C4-2B (cell line): ENCODE data around the gene RPL26.

Experiments
- H3K27ac ChIP-seq: fragments of 450-650 bp; 2 replicates; pipeline ENCODE4 v1.5.1; 2017
- CTCF ChIP-seq: fragments of 450-650 bp; conservative IDR thresholded peaks from 2 replicates; pipeline ENCODE4 v1.5.1; 2017; ENCODE audit warnings: mild to moderate bottlenecking
- ZFX ChIP-seq: fragments of 450-650 bp; IDR thresholded peaks from 2 replicates; pipeline ENCODE4 v1.6.1; 2017

Gene RPL26

GRCh38 chr17:8418471-8418870 is 35.5 kb upstream of the RPL26 start:
- no peak overlapping the region for H3K27ac ChIP-seq
- TF ChIP-seq CTCF (no peak), ZFX (no peak)

GRCh38 chr17:8417806-8418205 is 34.8 kb upstream of the RPL26 start:
- no peak for TF ChIP-seq ZFX
- no peak for TF ChIP-seq CTCF

GRCh38 chr17:8413938-8414337 is 30.9 kb upstream of the RPL26 start:
- H3K27ac ChIP-seq, result no peak overlapping the region
- TF ChIP-seq CTCF (no peak), ZFX (no peak)

More at GRCh38 chr17:8417806-8418205, 34.8 kb upstream of the RPL26 start:
- no peak overlapping the region for H3K27ac ChIP-seq

- no peak overlapping the region for H3K27ac ChIP-seq
- TF ChIP-seq CTCF, result no peak
- TF ChIP-seq ZFX, result no peak
Observed at GRCh38 chr17:8413328-8413727, 30.3 kb upstream of the RPL26 start.

GRCh38 chr17:8412089-8412488 is 29.1 kb upstream of the RPL26 start:
- no peak overlapping the region for H3K27ac ChIP-seq
- TF ChIP-seq ZFX (no peak), CTCF (no peak)

- no peak overlapping the region for H3K27ac ChIP-seq
- TF ChIP-seq CTCF (no peak), ZFX (no peak)
Observed at GRCh38 chr17:8410883-8411238, 27.9 kb upstream of the RPL26 start.

- no peak overlapping the region for H3K27ac ChIP-seq
- no peak for TF ChIP-seq ZFX
- peak; percentile 90 for TF ChIP-seq CTCF
Observed at GRCh38 chr17:8409966-8410882, 27.2 kb upstream of the RPL26 start.
